Muscle layer of colon (tissue), 2 donors: ENCODE measurements around the gene HOXA4.

ENCODE experiments used
- H3K27ac ChIP-seq: one replicate; pipeline ENCODE4 v1.7.0; 2013; ENCODE audit warnings: low read depth, mild to moderate bottlenecking, low read length, moderate library complexity
- H3K27me3 ChIP-seq, 2 donors: one replicate each; pipeline ENCODE4 v1.7.0; 2013; ENCODE audit warnings: low read length in 2 of 2, mild to moderate bottlenecking in 2 of 2; ENCODE audit not compliant: insufficient read depth in 2 of 2, control insufficient read depth in 1 of 2
- H3K36me3 ChIP-seq: one replicate; pipeline ENCODE4 v1.7.0; 2013; ENCODE audit warnings: mild to moderate bottlenecking, low read length; ENCODE audit not compliant: insufficient read depth
- H3K4me1 ChIP-seq: one replicate; pipeline ENCODE4 v1.7.0; 2013; ENCODE audit warnings: mild to moderate bottlenecking, low read length; ENCODE audit not compliant: insufficient read depth
- H3K4me3 ChIP-seq, 2 donors: one replicate each; pipeline ENCODE4 v1.7.0; 2013; ENCODE audit warnings: low read length in 2 of 2, low read depth in 1 of 2, mild to moderate bottlenecking in 1 of 2, moderate library complexity in 1 of 2
- H3K9ac ChIP-seq: one replicate; pipeline ENCODE4 v1.7.0; 2013; ENCODE audit warnings: low read length
- H3K9me3 ChIP-seq: one replicate; pipeline ENCODE4 v1.7.0; 2013; ENCODE audit warnings: mild to moderate bottlenecking, low read length
- donor health status: abdominal sarcoma.
- donor health status: Adenocarcinoma of cecum.

HOXA4 gene

GRCh38 chr7:27161214-27161720, 30.7 kb upstream of the HOXA4 start:
- Histone ChIP-seq H3K9ac (peak overlapping the region; percentile 14), H3K27me3 (peaks cover 0 to 13% of the 10 kb centered on the region in 2 donors), H3K4me3 (peak overlapping the region; percentile 38 to 71), H3K36me3 (no peaks in the 10 kb centered on the region), H3K4me1 (peaks cover 6% of the 10 kb centered on the region), H3K27ac (peak overlapping the region; percentile 64), H3K9me3 (no peaks in the 10 kb centered on the region)

DNA sequence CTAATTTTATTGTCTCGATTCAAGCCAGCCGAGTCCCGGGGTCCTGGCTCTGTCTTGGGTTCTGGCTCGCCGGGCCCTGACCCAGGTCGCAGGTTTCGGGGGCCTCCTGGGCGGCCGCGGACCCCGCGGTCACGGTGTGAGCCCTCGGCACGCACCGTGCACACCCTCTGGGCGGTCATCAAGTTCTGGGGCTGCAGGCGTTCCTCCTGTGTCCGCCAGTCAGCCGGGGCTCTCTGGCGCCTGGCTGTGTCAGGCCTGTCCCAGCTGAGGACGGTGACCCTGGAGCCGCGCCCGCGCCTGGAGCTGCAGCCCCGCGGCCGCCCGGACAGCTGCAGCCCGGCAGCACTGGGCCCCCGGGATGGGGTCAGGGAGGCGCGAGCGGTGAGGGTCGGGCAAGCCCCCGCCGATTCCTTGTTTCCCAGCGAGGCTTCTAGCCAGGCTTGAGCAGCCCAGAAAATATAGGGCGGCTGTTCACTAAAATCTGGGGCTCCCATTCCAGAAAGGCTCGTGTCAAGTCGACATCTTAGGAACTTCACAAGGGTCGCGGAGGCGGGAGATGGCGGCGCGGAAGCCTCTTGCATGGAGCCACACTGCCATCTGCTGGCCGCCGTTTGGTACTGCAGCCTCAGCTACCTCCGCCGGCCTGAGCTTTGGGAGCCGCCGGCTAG, 30.1 kb upstream of the HOXA4 start:
- H3K27ac ChIP-seq = peak overlapping the region; percentile 64
- no peaks in the 10 kb centered on the region for H3K36me3 ChIP-seq
- peak overlapping the region; percentile 38 to 71 for H3K4me3 ChIP-seq
- peaks cover 6% of the 10 kb centered on the region for H3K4me1 ChIP-seq
- H3K27me3 ChIP-seq = peaks cover 0 to 13% of the 10 kb centered on the region in 2 donors
- peak overlapping the region; percentile 14 for H3K9ac ChIP-seq
- H3K9me3 ChIP-seq = no peaks in the 10 kb centered on the region

- Histone ChIP-seq H3K36me3 (no peaks in the 10 kb centered on the region), H3K27ac (peak overlapping the region; percentile 64), H3K9ac (no peak overlapping the region), H3K9me3 (no peaks in the 10 kb centered on the region), H3K27me3 (peaks cover 0 to 17% of the 10 kb centered on the region in 2 donors), H3K4me3 (peak overlapping the region; percentile 38 to 71), H3K4me1 (peaks cover 11% of the 10 kb centered on the region)
These were observed 29.6 kb upstream of the HOXA4 start for GRCh38 chr7:27160145-27160545.

DNA sequence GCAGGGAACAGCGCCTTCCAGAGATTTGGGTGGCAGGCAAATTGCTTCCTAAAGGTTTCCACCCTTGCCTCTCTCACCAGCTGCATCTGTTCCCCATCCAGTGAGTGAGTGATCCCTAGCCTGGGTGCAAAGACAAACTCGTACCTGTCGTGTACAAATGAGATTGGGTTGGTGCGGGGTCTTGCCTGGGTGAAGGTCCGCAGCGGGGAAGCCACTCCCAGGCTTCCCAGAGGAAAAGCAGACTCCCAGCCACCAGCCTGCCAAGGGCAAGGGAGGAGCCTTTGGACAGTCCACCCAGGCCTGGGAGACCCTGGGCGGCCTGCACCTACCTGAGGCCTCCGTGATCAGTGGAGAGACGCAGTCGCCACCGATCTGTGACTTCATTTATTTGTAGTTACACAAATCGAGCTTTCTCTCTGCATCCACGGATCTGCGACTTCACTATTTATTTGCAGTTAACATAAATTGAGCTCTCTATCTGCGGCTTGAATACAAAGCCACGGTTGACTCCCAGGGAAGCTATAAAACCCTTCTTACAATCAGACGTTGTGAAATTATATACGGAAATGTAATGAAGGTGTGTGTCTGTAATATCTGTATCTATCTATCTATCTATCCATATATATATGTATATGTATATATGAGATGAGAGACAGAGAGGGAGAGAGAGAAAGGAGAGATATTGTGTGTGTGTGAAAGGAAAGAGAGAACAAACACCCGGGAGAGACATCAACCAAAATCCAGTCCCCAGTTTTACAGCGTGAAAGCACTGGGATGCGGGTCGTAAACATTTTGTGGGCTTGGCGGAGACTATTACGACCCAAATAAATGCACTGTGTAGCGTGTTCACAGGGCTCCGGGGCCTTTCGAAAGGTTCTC, 28.9 kb upstream of the HOXA4 start:
- Histone ChIP-seq H3K9me3 (no peaks in the 10 kb centered on the region), H3K27me3 (peaks cover 0 to 12% of the 10 kb centered on the region in 2 donors), H3K9ac (no peak overlapping the region), H3K27ac (no peak overlapping the region), H3K36me3 (no peaks in the 10 kb centered on the region), H3K4me1 (peaks cover 16% of the 10 kb centered on the region), H3K4me3 (no peak overlapping the region)

DNA sequence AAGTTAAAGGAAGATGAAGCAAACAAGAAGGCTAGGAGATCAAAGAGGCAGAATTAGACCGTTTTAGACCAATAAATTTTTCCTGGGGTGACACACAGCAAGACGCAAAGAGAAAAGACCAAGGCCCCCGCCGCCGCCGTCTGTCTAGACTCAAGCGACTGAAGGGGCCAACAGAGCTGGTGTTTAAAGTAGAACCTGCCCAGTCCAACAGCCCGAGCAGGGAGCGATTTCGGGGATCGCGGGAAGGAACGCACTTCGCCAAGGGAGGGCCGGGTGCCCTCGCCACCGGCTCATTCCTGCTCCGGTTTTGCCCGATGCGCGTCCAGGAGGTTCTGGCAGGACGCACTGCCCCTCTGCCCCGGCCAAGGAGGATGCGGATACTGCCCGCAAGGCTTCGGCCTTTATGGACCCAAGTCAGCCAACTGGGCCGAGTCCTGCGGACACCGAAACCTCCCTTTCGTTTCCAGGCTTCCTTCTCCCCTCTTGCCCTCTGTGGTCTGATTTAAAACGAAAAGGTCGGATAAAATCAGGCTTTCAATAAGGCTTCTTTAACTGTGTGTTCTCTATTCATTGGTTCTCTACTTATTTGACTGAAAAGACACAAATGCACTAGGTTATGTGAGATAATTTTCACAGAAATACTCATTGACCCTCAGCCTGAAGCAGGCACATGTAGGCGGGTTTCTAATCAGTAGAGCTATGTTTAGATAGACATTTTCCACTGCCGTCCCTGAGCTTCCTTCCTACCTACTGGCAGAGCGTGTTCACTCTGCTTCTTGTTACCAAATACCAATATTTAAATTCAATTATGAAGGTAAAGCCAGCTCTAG, 28.1 kb upstream of the HOXA4 start:
- Histone ChIP-seq H3K36me3 (no peaks in the 10 kb centered on the region), H3K9me3 (no peaks in the 10 kb centered on the region), H3K4me3 (no peak overlapping the region), H3K9ac (no peak overlapping the region), H3K27me3 (peaks cover 0 to 12% of the 10 kb centered on the region in 2 donors), H3K4me1 (peaks cover 23% of the 10 kb centered on the region), H3K27ac (no peak overlapping the region)

- peaks cover 31% of the 10 kb centered on the region for H3K4me1 ChIP-seq
These were observed 27.3 kb upstream of the HOXA4 start for GRCh38 chr7:27157702-27158431.

GRCh38 chr7:27156916-27157701, 26.6 kb upstream of the HOXA4 start:
- Histone ChIP-seq H3K4me1 (peaks cover 32% of the 10 kb centered on the region), H3K4me3 (peak overlapping the region; percentile 82 to 96)

More at GRCh38 chr7:27157702-27158431, 27.3 kb upstream of the HOXA4 start:
- peaks cover 0 to 16% of the 10 kb centered on the region in 2 donors for H3K27me3 ChIP-seq
- no peak overlapping the region for H3K9ac ChIP-seq
- H3K4me3 ChIP-seq = no peak overlapping the region
- no peak overlapping the region for H3K27ac ChIP-seq
- no peaks in the 10 kb centered on the region for H3K36me3 ChIP-seq
- H3K9me3 ChIP-seq = no peaks in the 10 kb centered on the region

DNA sequence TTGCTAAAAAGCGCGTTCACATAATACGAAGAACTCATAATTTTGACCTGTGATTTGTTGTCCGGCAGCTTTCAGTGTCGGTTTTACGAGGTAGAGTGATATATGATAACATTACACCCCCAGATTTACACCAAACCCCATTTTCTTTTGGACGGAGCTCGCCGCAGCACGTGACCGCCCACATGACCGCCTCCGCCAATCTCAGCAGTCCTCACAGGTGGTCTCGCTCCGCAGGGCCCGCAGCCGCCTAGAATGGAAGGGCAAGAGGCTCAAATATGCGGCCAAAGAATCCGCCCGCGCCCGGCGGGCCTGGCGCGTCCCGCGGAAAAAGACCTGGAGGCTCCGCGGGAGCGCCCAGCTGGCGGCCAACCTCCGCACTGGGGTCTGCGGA, 25.9 kb upstream of the HOXA4 start, which contains the start of gene HOXA7:
HOXA7 (minus strand) TSS at position 168 of the 391 bp plus-strand sequence; CDS start at position 38, 130 bp downstream.
- no peaks in the 10 kb centered on the region for H3K9me3 ChIP-seq
- H3K27ac ChIP-seq = peak within 1 kb of the TSS; percentile 98
- H3K27me3 ChIP-seq = peaks cover 0 to 19% of the 10 kb centered on the region in 2 donors
- H3K36me3 ChIP-seq = no peaks in the 10 kb centered on the region
- peaks cover 32% of the 10 kb centered on the region for H3K4me1 ChIP-seq
- peak within 1 kb of the TSS; percentile 49 for H3K9ac ChIP-seq
- peak within 1 kb of the TSS; percentile 82 to 96 for H3K4me3 ChIP-seq

More at GRCh38 chr7:27156916-27157701, 26.6 kb upstream of the HOXA4 start:
- no peaks in the 10 kb centered on the region for H3K9me3 ChIP-seq
- peaks cover 0 to 19% of the 10 kb centered on the region in 2 donors for H3K27me3 ChIP-seq
- peak overlapping the region; percentile 98 for H3K27ac ChIP-seq
- H3K36me3 ChIP-seq = no peaks in the 10 kb centered on the region
- no peak overlapping the region for H3K9ac ChIP-seq

DNA sequence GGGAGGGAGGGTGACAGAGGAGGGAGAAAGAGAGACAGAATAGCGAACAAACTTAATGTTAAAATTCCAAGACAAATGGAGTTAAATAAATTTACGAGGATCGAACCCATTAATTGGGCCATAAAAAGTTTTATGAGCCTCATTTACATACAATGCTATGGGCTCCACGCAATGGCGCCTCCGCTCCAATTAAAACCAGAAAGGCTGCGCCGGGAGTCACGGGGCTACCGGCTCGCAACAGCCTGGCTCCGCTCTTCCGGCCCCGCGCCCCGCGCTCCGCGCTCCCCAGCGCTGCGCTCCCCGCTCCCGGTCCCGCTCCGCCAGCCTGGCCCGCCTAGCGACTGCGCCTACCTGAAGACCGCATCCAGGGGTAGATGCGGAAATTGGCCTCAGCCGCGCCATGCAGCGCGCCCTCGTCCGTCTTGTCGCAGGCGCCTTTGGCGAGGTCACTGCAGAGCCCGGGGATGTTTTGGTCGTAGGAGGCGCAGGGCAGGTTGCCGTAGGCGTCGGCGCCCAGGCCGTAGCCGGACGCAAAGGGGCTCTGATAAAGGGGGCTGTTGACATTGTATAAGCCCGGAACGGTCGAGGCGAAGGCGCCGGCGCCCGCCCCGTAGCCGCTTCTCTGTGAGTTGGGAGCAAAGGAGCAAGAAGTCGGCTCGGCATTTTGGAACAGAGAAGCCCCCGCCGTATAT, 25.4 kb upstream of the HOXA4 start:
- no peaks in the 10 kb centered on the region for H3K36me3 ChIP-seq
- no peaks in the 10 kb centered on the region for H3K9me3 ChIP-seq
- peak overlapping the region; percentile 49 for H3K9ac ChIP-seq
- peaks cover 32% of the 10 kb centered on the region for H3K4me1 ChIP-seq
- H3K4me3 ChIP-seq = peak overlapping the region; percentile 82 to 96
- peak overlapping the region; percentile 98 for H3K27ac ChIP-seq
- H3K27me3 ChIP-seq = peaks cover 0 to 19% of the 10 kb centered on the region in 2 donors
